ENCODE results near the gene TRMU.

GRCh38 chr22:46389081-46389480 lies 53.6 kb downstream of the TRMU start:
- TF ChIP-seq POLR2A (IDR thresholded peaks at IDR 0.05; ENCODE audit: low read depth, low read length) (no peak), EZH2 (IDR thresholded peaks at IDR 0.05; ENCODE audit: borderline replicate concordance, low read depth, low read length, severe bottlenecking) (no peak), CTCF (IDR thresholded peaks at IDR 0.05; ENCODE audit: extremely low read depth in 1 of 2, insufficient read depth in 1 of 2, low read depth in 1 of 2, low read length in 2 of 2) (no peak), POLR2AphosphoS5 (IDR thresholded peaks at IDR 0.05; ENCODE audit: insufficient read depth, low read depth, low read length) (no peak), MYC (IDR thresholded peaks at IDR 0.05; ENCODE audit: low read depth, low read length) (no peak)

Data from endothelial cell of umbilical vein (primary cell).